ENCODE data around the gene QRFP.

- TF ChIP-seq, protein P1, sequence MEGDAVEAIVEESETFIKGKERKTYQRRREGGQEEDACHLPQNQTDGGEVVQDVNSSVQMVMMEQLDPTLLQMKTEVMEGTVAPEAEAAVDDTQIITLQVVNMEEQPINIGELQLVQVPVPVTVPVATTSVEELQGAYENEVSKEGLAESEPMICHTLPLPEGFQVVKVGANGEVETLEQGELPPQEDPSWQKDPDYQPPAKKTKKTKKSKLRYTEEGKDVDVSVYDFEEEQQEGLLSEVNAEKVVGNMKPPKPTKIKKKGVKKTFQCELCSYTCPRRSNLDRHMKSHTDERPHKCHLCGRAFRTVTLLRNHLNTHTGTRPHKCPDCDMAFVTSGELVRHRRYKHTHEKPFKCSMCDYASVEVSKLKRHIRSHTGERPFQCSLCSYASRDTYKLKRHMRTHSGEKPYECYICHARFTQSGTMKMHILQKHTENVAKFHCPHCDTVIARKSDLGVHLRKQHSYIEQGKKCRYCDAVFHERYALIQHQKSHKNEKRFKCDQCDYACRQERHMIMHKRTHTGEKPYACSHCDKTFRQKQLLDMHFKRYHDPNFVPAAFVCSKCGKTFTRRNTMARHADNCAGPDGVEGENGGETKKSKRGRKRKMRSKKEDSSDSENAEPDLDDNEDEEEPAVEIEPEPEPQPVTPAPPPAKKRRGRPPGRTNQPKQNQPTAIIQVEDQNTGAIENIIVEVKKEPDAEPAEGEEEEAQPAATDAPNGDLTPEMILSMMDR (IDR thresholded peaks at IDR 0.05) = no peak
- no peak for TF ChIP-seq POLR2A (IDR thresholded peaks at IDR 0.05)
These were observed 17.2 kb upstream of the QRFP start for GRCh38 chr9:130913599-130914416.

Measured in thyroid gland (tissue), 4 donors.